CD8-positive, alpha-beta memory T cell (primary cell): Measurements from ENCODE around the gene KLHDC7B. TPM values are rescaled to one million over a fixed set of nuclear protein-coding genes. Genes with fewer than 3 reads are reported as not detected.

Source experiments
- CTCF ChIA-PET: fragments of 350-600 bp; sonication (Branson Sonifier 250); formaldehyde crosslinking; loops from one replicate; lab custom pipeline; 2021; ENCODE audit warnings: antibody characterized with exemption; lab: Charles Lee
- POLR2A ChIA-PET: fragments of 350-600 bp; sonication (Branson Sonifier 250); formaldehyde crosslinking; loops from one replicate; lab custom pipeline; 2021; ENCODE audit warnings: antibody characterized with exemption; lab: Charles Lee
- DNase-seq, 5 donors: peaks; one replicate each; pipeline versions ENCODE4 v3.0.0 to v3.0.0-alpha.2; 2020 to 2022; ENCODE audit warnings: mixed read lengths in 1 of 5
- H3K27ac ChIP-seq: one replicate; pipeline ENCODE4 v1.7.0; 2013; ENCODE audit warnings: low read depth, mild to moderate bottlenecking, low read length, moderate library complexity
- H3K27me3 ChIP-seq: 2 replicates; pipeline ENCODE4 v1.7.0; 2013; ENCODE audit warnings: low read length, mild to moderate bottlenecking; ENCODE audit not compliant: insufficient read depth, poor library complexity, severe bottlenecking
- H3K36me3 ChIP-seq: 2 replicates; pipeline ENCODE4 v1.7.0; 2013; ENCODE audit warnings: mild to moderate bottlenecking, low read length, moderate library complexity; ENCODE audit not compliant: insufficient read depth
- H3K4me1 ChIP-seq: 2 replicates; pipeline ENCODE4 v1.7.0; 2013; ENCODE audit warnings: mild to moderate bottlenecking, low read length, moderate library complexity; ENCODE audit not compliant: insufficient read depth
- H3K4me3 ChIP-seq: 2 replicates; pipeline ENCODE4 v1.7.0; 2013; ENCODE audit warnings: mild to moderate bottlenecking, low read length
- H3K9me3 ChIP-seq: 2 replicates; pipeline ENCODE4 v1.7.0; 2013; ENCODE audit warnings: mild to moderate bottlenecking, low read length
- H3K27ac Mint-ChIP-seq, 8 donors: one replicate each; pipeline ENCODE4 v1.8.0; 2020 to 2021; ENCODE audit warnings: mixed read lengths in 8 of 8, mild to moderate bottlenecking in 6 of 8, inconsistent platforms in 3 of 8, moderate library complexity in 3 of 8
- H3K27me3 Mint-ChIP-seq, 2 donors: one replicate each; pipeline ENCODE4 v1.8.0; 2020 to 2021; ENCODE audit warnings: mixed read lengths in 2 of 2, mild to moderate bottlenecking in 1 of 2, moderate library complexity in 1 of 2
- H3K36me3 Mint-ChIP-seq, 3 donors: one replicate each; pipeline ENCODE4 v1.8.0; 2020 to 2021; ENCODE audit warnings: mixed read lengths in 3 of 3, inconsistent platforms in 1 of 3, mild to moderate bottlenecking in 1 of 3
- H3K4me1 Mint-ChIP-seq, 3 donors: one replicate each; pipeline ENCODE4 v1.8.0; 2020 to 2021; ENCODE audit warnings: mixed read lengths in 3 of 3, inconsistent platforms in 1 of 3, mild to moderate bottlenecking in 1 of 3
- H3K4me3 Mint-ChIP-seq, 7 donors: one replicate each; pipeline ENCODE4 v1.8.0; 2020 to 2021; ENCODE audit warnings: mixed read lengths in 7 of 7, mild to moderate bottlenecking in 6 of 7, moderate library complexity in 4 of 7, inconsistent platforms in 2 of 7
- H3K9me3 Mint-ChIP-seq, 5 donors: one replicate each; pipeline ENCODE4 v1.8.0; 2020 to 2022; ENCODE audit warnings: mixed read lengths in 5 of 5, mild to moderate bottlenecking in 3 of 5, moderate library complexity in 2 of 5, inconsistent platforms in 1 of 5
- polyA plus RNA-seq: library from polyadenylated mRNA; unstranded; fragments of 300-500 nt; fragmentation: Illumina TruSeq; gene quantifications from one replicate; pipeline ENCODE4 v1.2.3, GENCODE V29; 2021
- total RNA-seq, 2 experiments: library from RNA; stranded (reverse); gene quantifications; one replicate each; pipeline ENCODE4 v1.2.3, GENCODE V29; 2021

The KLHDC7B gene
- total and polyA plus RNA-seq, 3 experiments from 2014 or later, result 5.1 to 8.1 (median 6.2) TPM

- H3K4me1 ChIP-seq, result peaks cover 33% of the 10 kb centered on the region
- peak overlapping the region; percentile 71 to 93 (median 79) for H3K4me3 Mint-ChIP-seq
- H3K27ac ChIP-seq, result no peak overlapping the region
- no peaks in the 10 kb centered on the region for H3K27me3 Mint-ChIP-seq
- peak overlapping the region; percentile 57 to 99 (median 90) for H3K27ac Mint-ChIP-seq
- ChIA-PET POLR2A (interaction anchor here (0.6 to 4.9 kb wide), 5 partner anchors 11 to 145 kb away, joined by 3 to 81 read pairs (median 3); partner anchors contain the start of genes LMF2 and NCAPH2), CTCF (interaction anchor here (1.4 to 6.7 kb wide), 4 partner anchors 11 to 277 kb away, joined by 4 to 86 read pairs (median 76); partner anchors contain the start of genes HDAC10 and KLHDC7B)
- H3K36me3 Mint-ChIP-seq, result peaks cover 0 to 14% (median 3%) of the 10 kb centered on the region in 3 donors
- no peaks in the 10 kb centered on the region for H3K9me3 Mint-ChIP-seq
- H3K4me1 Mint-ChIP-seq, result peaks cover 24 to 46% (median 33%) of the 10 kb centered on the region in 3 donors
- H3K27me3 ChIP-seq, result no peaks in the 10 kb centered on the region
- H3K9me3 ChIP-seq, result no peaks in the 10 kb centered on the region
- no peaks in the 10 kb centered on the region for H3K36me3 ChIP-seq
- no peak for DNase-seq
- H3K4me3 ChIP-seq, result no peak overlapping the region
Measured at GRCh38 chr22:50527921-50528681, 17.6 kb upstream of the KLHDC7B start.

GRCh38 chr22:50528682-50529415 lies 16.9 kb upstream of the KLHDC7B start:
- Histone ChIP-seq H3K9me3 (no peaks in the 10 kb centered on the region), H3K4me3 (no peak overlapping the region), H3K27me3 (no peaks in the 10 kb centered on the region), H3K36me3 (no peaks in the 10 kb centered on the region), H3K27ac (no peak overlapping the region), H3K4me1 (peaks cover 33% of the 10 kb centered on the region)
- Mint-ChIP-seq H3K4me3 (peak overlapping the region; percentile 71 to 93 (median 79)), H3K36me3 (peaks cover 0 to 7% (median 3%) of the 10 kb centered on the region in 3 donors), H3K4me1 (peaks cover 26 to 42% (median 33%) of the 10 kb centered on the region in 3 donors), H3K9me3 (no peaks in the 10 kb centered on the region), H3K27ac (peak overlapping the region; percentile 49 to 99 (median 90)), H3K27me3 (no peaks in the 10 kb centered on the region)
- ChIA-PET CTCF (interaction anchor here (1.4 to 6.7 kb wide), 4 partner anchors 10 to 92 kb away, joined by 3 to 86 read pairs (median 76); partner anchors contain the start of gene KLHDC7B), POLR2A (interaction anchor here (1.0 to 4.9 kb wide), 3 partner anchors 10 to 21 kb away, joined by 5 to 81 read pairs (median 8); partner anchors contain the start of genes LMF2 and NCAPH2)
- no peak for DNase-seq

DNA sequence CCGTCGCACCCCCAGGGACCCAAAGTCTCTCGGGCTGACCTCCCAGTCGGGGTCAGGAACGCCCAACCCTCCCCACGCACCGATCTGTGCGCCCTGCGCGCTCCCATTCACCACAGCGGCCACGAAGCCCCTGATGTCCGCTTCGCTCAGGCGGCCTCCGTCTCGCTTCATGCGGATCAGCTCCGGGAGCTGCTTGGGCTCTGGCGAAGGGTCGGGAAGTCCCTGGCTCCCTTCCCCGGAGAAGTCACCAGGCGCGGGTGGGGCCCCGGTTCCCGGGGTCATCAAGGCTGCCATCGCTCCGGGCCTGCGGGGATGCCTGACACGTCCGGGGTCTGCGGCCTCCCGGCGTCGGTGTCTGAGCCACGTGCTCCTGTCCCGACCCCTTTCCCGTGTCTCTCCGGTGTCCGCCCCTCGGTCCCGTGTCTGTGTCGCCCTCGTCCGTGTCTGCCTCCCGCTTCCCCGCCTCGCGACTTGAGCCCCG lies 16.2 kb upstream of the KLHDC7B start:
- ChIA-PET POLR2A (interaction anchor here (1.0 to 1.5 kb wide), 4 partner anchors 10 to 34 kb away, joined by 3 to 11 read pairs (median 7); partner anchors contain the start of genes LMF2 and NCAPH2), CTCF (interaction anchor here (1.0 to 6.7 kb wide), 6 partner anchors 9 to 91 kb away, joined by 3 to 86 read pairs (median 4); partner anchors contain the start of genes KLHDC7B and SYCE3)
- Mint-ChIP-seq H3K4me1 (peaks cover 26 to 39% (median 32%) of the 10 kb centered on the region in 3 donors), H3K27ac (peak overlapping the region in 6 of 8 donors; percentile 29 to 99 (median 76)), H3K27me3 (no peaks in the 10 kb centered on the region), H3K4me3 (peak overlapping the region in 6 of 7 donors; percentile 27 to 86 (median 53)), H3K36me3 (peaks cover 0 to 6% (median 3%) of the 10 kb centered on the region in 3 donors), H3K9me3 (no peaks in the 10 kb centered on the region)
- H3K9me3 ChIP-seq, result no peaks in the 10 kb centered on the region
- DNase-seq, result peak in 1 of 5 donors; percentile 60
- peaks cover 27% of the 10 kb centered on the region for H3K4me1 ChIP-seq
- H3K36me3 ChIP-seq, result no peaks in the 10 kb centered on the region
- no peak overlapping the region for H3K4me3 ChIP-seq
- peak overlapping the region; percentile 92 for H3K27ac ChIP-seq
- H3K27me3 ChIP-seq, result no peaks in the 10 kb centered on the region

- Mint-ChIP-seq H3K27me3 (no peaks in the 10 kb centered on the region), H3K9me3 (no peaks in the 10 kb centered on the region)
- H3K4me1 ChIP-seq, result peaks cover 22% of the 10 kb centered on the region
Measured at GRCh38 chr22:50529897-50530579, 15.7 kb upstream of the KLHDC7B start, which contains the start of gene TYMP. Gene TYMP (minus strand): TSS chr22:50530012. CDS start chr22:50529709, 303 bp downstream.

GRCh38 chr22:50530580-50530876 lies 15.2 kb upstream of the KLHDC7B start:
- peaks cover 21% of the 10 kb centered on the region for H3K4me1 ChIP-seq
- H3K4me1 Mint-ChIP-seq, result peaks cover 22 to 34% (median 26%) of the 10 kb centered on the region in 3 donors

More at GRCh38 chr22:50529897-50530579, 15.7 kb upstream of the KLHDC7B start, which contains the start of gene TYMP:
- Histone ChIP-seq H3K36me3 (no peaks in the 10 kb centered on the region), H3K9me3 (no peaks in the 10 kb centered on the region), H3K27me3 (no peaks in the 10 kb centered on the region), H3K27ac (peak within 1 kb of the TSS; percentile 92), H3K4me3 (peak within 1 kb of the TSS; percentile 84)
- ChIA-PET POLR2A (interaction anchor here (1.0 to 1.5 kb wide), 4 partner anchors 9 to 33 kb away, joined by 3 to 11 read pairs (median 7); partner anchors contain the start of genes LMF2 and NCAPH2), CTCF (interaction anchor here (1.0 to 6.7 kb wide), 6 partner anchors 8 to 91 kb away, joined by 3 to 86 read pairs (median 4); partner anchors contain the start of genes KLHDC7B and SYCE3)
- DNase-seq, result peak; percentile 37 to 75 (median 61)
- Mint-ChIP-seq H3K27ac (peak within 1 kb of the TSS; percentile 96 to 99 (median 98)), H3K4me3 (peak within 1 kb of the TSS; percentile 90 to 94 (median 92)), H3K36me3 (peaks cover 0 to 1% (median 0%) of the 10 kb centered on the region in 3 donors), H3K4me1 (peaks cover 22 to 34% (median 26%) of the 10 kb centered on the region in 3 donors)

DNA sequence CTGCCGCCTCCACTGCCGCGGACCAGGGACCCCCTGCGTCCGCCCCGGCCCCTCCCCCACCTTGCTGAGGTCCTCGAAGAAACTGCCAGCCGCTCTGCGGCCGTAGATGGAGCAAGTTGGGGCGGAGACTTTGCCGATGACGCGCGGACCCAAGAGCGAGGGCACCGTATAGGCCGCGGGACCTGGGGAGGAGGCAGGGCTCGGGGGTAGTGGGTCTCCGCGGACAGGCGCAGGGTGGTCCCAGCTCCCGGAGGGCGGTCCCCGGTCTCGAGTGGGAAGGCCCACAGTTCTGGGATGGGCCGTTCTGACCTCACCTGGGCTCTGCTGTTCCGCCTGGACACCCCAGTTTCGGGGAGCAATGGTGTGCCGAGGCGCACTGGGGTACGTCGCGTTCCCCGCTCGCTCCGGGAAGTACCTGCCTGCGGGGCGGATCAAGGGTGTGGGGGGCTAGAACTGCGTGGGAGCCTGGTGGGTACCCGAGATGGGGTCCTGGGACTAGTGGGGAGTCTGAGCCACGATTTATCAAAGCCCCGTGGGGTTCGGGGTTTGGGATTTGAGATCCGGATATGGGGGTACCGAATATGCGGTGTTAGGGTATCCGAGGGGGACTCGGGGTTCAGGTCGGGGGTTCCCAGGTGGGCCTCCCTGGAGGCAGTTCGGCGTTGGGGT lies 14.7 kb upstream of the KLHDC7B start:
- peaks cover 22 to 34% (median 26%) of the 10 kb centered on the region in 3 donors for H3K4me1 Mint-ChIP-seq

More at GRCh38 chr22:50530580-50530876, 15.2 kb upstream of the KLHDC7B start:
- no peak for DNase-seq
- H3K9me3 Mint-ChIP-seq, result no peaks in the 10 kb centered on the region
- POLR2A ChIA-PET, result interaction anchor here (0.7 to 1.4 kb wide), 2 partner anchors 9 to 90 kb away, joined by 4 read pairs; no protein-coding TSS in a partner anchor
- no peaks in the 10 kb centered on the region for H3K27me3 Mint-ChIP-seq
- Histone ChIP-seq H3K9me3 (no peaks in the 10 kb centered on the region), H3K27me3 (no peaks in the 10 kb centered on the region), H3K36me3 (no peaks in the 10 kb centered on the region), H3K4me3 (peak overlapping the region; percentile 84), H3K27ac (peak overlapping the region; percentile 92)
- peak overlapping the region; percentile 90 to 94 (median 92) for H3K4me3 Mint-ChIP-seq
- peaks cover 0 to 1% (median 0%) of the 10 kb centered on the region in 3 donors for H3K36me3 Mint-ChIP-seq
- CTCF ChIA-PET, result no interaction called here
- H3K27ac Mint-ChIP-seq, result peak overlapping the region; percentile 88 to 99 (median 98)

More for the DNA sequence above, 14.7 kb upstream of the KLHDC7B start:
- CTCF ChIA-PET, result interaction anchor here (1.1 to 1.5 kb wide), 2 partner anchors 9 to 17 kb away, joined by 3 read pairs; no protein-coding TSS in a partner anchor
- H3K27me3 ChIP-seq, result no peaks in the 10 kb centered on the region
- no peaks in the 10 kb centered on the region for H3K36me3 ChIP-seq
- peak; percentile 45 to 87 (median 67) for DNase-seq
- Mint-ChIP-seq H3K9me3 (no peaks in the 10 kb centered on the region), H3K27ac (peak overlapping the region; percentile 96 to 99 (median 98)), H3K27me3 (no peaks in the 10 kb centered on the region), H3K4me3 (peak overlapping the region; percentile 90 to 94 (median 92)), H3K36me3 (peaks cover 0 to 1% (median 0%) of the 10 kb centered on the region in 3 donors)
- peaks cover 21% of the 10 kb centered on the region for H3K4me1 ChIP-seq
- no peaks in the 10 kb centered on the region for H3K9me3 ChIP-seq
- POLR2A ChIA-PET, result interaction anchor here (0.7 to 1.7 kb wide), 5 partner anchors 8 to 90 kb away, joined by 3 to 8 read pairs (median 4); partner anchors contain the start of gene SYCE3
- peak overlapping the region; percentile 84 for H3K4me3 ChIP-seq
- H3K27ac ChIP-seq, result peak overlapping the region; percentile 92
